Tibial nerve (tissue), 4 donors: ENCODE results near the gene PDZD2.

ENCODE experiments used
- CTCF ChIP-seq, 5 experiments: fragments of 200-600 bp in 3 of 5; fragments of 450-650 bp in 2 of 5; sonication (generic) in 3 of 5; IDR thresholded peaks; one replicate each; pipeline ENCODE4 v1.5.1; 2016 to 2019; ENCODE audit warnings: antibody characterized with exemption in 5 of 5, mild to moderate bottlenecking in 3 of 5, moderate library complexity in 2 of 5
- EP300 ChIP-seq, 2 donors: sonication (generic); formaldehyde crosslinking; IDR thresholded peaks; one replicate each; pipeline ENCODE4 v1.6.1; 2017; ENCODE audit warnings: antibody characterized with exemption in 2 of 2, mild to moderate bottlenecking in 1 of 2
- POLR2A ChIP-seq, 2 donors: fragments of 450-650 bp; IDR thresholded peaks; one replicate each; pipeline ENCODE4 v1.6.1; 2017; ENCODE audit warnings: antibody characterized with exemption in 2 of 2, mild to moderate bottlenecking in 2 of 2, moderate library complexity in 2 of 2

DNA sequence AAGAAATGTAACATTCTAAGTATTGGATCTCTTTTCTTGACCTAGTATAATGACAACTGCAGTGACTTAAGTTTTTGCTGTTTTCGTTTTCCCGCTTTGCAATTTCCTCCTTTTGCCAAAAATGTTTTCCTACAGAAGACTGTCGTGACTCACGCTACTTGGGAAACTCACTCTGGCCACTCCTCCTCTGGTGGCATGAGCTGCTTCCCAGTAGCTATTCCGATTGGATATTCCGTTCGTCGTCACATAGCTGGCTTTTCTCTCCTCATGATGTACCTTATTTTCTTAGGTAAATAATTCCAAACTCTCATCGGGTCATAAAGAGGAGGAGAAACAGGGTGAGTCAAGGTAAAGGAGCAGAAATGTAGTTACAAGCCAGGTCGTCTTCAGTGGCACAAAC, 470.3 kb downstream of the PDZD2 start:
- TF ChIP-seq POLR2A (IDR thresholded peaks at IDR 0.05) (no peak), EP300 (IDR thresholded peaks at IDR 0.05) (no peak), CTCF (IDR thresholded peaks at IDR 0.05) (no peak)
